Skin epidermis (tissue), 12 donors: ENCODE measurements around the gene ASPSCR1.

Experiments used
- H3K27ac ChIP-seq, 21 experiments: fragments of 200-600 bp; sonication (generic) in 11 of 21; one replicate each; pipeline ENCODE4 v1.5.0; 2020; ENCODE audit warnings: mild to moderate bottlenecking in 3 of 21, inconsistent platforms in 2 of 21, moderate library complexity in 2 of 21
- H3K4me3 ChIP-seq, 7 experiments: fragments of 200-600 bp; sonication (generic) in 2 of 7; one replicate each; pipeline ENCODE4 v1.5.0; 2020; ENCODE audit warnings: inconsistent platforms in 2 of 7, mild to moderate bottlenecking in 2 of 7, moderate library complexity in 1 of 7

ASPSCR1 gene

GRCh38 chr17:81994593-81995462 is 17.4 kb downstream of the ASPSCR1 start:
- Histone ChIP-seq H3K4me3 (no peak overlapping the region), H3K27ac (peak overlapping the region in 1 of 21 experiments; percentile 10)

GRCh38 chr17:81995463-81996231 is 18.2 kb downstream of the ASPSCR1 start:
- H3K27ac ChIP-seq, result peak overlapping the region in 1 of 21 experiments; percentile 10
- H3K4me3 ChIP-seq, result no peak overlapping the region

GRCh38 chr17:81996232-81996756 is 18.9 kb downstream of the ASPSCR1 start:
- no peak overlapping the region for H3K27ac ChIP-seq
- H3K4me3 ChIP-seq, result no peak overlapping the region

- no peak overlapping the region for H3K4me3 ChIP-seq
- no peak overlapping the region for H3K27ac ChIP-seq
Observed at GRCh38 chr17:81996757-81997441, 19.5 kb downstream of the ASPSCR1 start.

GRCh38 chr17:81998212-81998611 is 20.8 kb downstream of the ASPSCR1 start:
- Histone ChIP-seq H3K4me3 (no peak overlapping the region), H3K27ac (no peak overlapping the region)

- no peak overlapping the region for H3K4me3 ChIP-seq
- no peak overlapping the region for H3K27ac ChIP-seq
Observed at GRCh38 chr17:81998691-81999438, 21.4 kb downstream of the ASPSCR1 start.

- Histone ChIP-seq H3K27ac (no peak overlapping the region), H3K4me3 (no peak overlapping the region)
Observed at GRCh38 chr17:81999587-81999975, 22.2 kb downstream of the ASPSCR1 start.

- no peak overlapping the region for H3K27ac ChIP-seq
- no peak overlapping the region for H3K4me3 ChIP-seq
Observed at GRCh38 chr17:81999976-82000802, 22.8 kb downstream of the ASPSCR1 start.

GRCh38 chr17:82000803-82001570 is 23.6 kb downstream of the ASPSCR1 start:
- no peak overlapping the region for H3K27ac ChIP-seq
- no peak overlapping the region for H3K4me3 ChIP-seq

- Histone ChIP-seq H3K4me3 (no peak overlapping the region), H3K27ac (no peak overlapping the region)
Observed at GRCh38 chr17:82001571-82002056, 24.2 kb downstream of the ASPSCR1 start.

GRCh38 chr17:82003411-82004381 is 26.3 kb downstream of the ASPSCR1 start:
- H3K27ac ChIP-seq, result peak overlapping the region in 14 of 21 experiments; percentile 6 to 71 (median 40)
- no peak overlapping the region for H3K4me3 ChIP-seq

- Histone ChIP-seq H3K27ac (peak overlapping the region in 8 of 21 experiments; percentile 6 to 71 (median 45)), H3K4me3 (no peak overlapping the region)
Observed at GRCh38 chr17:82004517-82005455, 27.4 kb downstream of the ASPSCR1 start.

GRCh38 chr17:82005701-82006348 is 28.4 kb downstream of the ASPSCR1 start:
- H3K27ac ChIP-seq, result no peak overlapping the region
- H3K4me3 ChIP-seq, result no peak overlapping the region

GRCh38 chr17:82006468-82007227 is 29.2 kb downstream of the ASPSCR1 start:
- Histone ChIP-seq H3K27ac (no peak overlapping the region), H3K4me3 (no peak overlapping the region)
